ENCODE data around the gene VPS41.

GRCh38 chr7:38878694-38879457 lies 30.1 kb downstream of the VPS41 start:
- no peak for TF ChIP-seq CTCF (IDR thresholded peaks at IDR 0.05; ENCODE audit: low read length)
- TF ChIP-seq EZH2 (optimal IDR thresholded peaks at IDR 0.05; ENCODE audit: low read depth, low read length), result no peak

All from MM.1S (cell line).